OCI-LY3 (cell line): ENCODE measurements around the gene MAK.
"Not testable (repeated sequence)": the region's sequence is repeated elsewhere in the genome, so short reads cannot be mapped to it uniquely, and the experiment has no call there.

Experiments
- H2AFZ ChIP-seq: fragments of 200-600, 300-600 bp; shearing (Covaris generic); 2 replicates; pipeline ENCODE4 v1.6.0; 2014; ENCODE audit warnings: antibody characterized with exemption, low read depth, low read length
- H3K27ac ChIP-seq: fragments of 200-600, 300-600 bp; sonication (generic); 2 replicates; pipeline ENCODE4 v1.5.1; 2014; ENCODE audit warnings: mild to moderate bottlenecking, low read length, moderate library complexity, mixed read lengths
- H3K27me3 ChIP-seq: fragments of 200-600, 300-600 bp; sonication (generic); 2 replicates; pipeline ENCODE4 v1.6.1; 2014; ENCODE audit warnings: low read depth, low read length, mixed read lengths
- H3K36me3 ChIP-seq: fragments of 200-600, 300-600 bp; sonication (generic); replicated peaks from 2 replicates; pipeline ENCODE3; 2014; ENCODE audit warnings: low read depth, low read length, mixed read lengths
- H3K4me1 ChIP-seq: fragments of 300-600, 200-600 bp; sonication (generic); 2 replicates; pipeline ENCODE4 v1.6.1; 2014; ENCODE audit warnings: low read length, mixed read lengths
- H3K4me2 ChIP-seq: fragments of 200-600, 300-600 bp; sonication (generic); 2 replicates; pipeline ENCODE4 v1.6.1; 2014; ENCODE audit warnings: low read length, mixed read lengths
- H3K4me3 ChIP-seq: fragments of 300-600, 200-600 bp; sonication (generic); 2 replicates; pipeline ENCODE4 v1.5.1; 2014; ENCODE audit warnings: antibody characterized with exemption, mild to moderate bottlenecking, low read length, moderate library complexity
- H3K79me2 ChIP-seq: fragments of 300-600, 200-600 bp; shearing (Covaris generic); 2 replicates; pipeline ENCODE4 v1.6.1; 2014; ENCODE audit warnings: mild to moderate bottlenecking, low read length, mixed read lengths
- H3K9ac ChIP-seq: fragments of 300-600, 200-600 bp; shearing (Covaris generic); 2 replicates; pipeline ENCODE4 v1.6.0; 2014; ENCODE audit warnings: mild to moderate bottlenecking, low read length, moderate library complexity
- H3K9me3 ChIP-seq: fragments of 200-600, 300-600 bp; shearing (Covaris generic); 2 replicates; pipeline ENCODE4 v1.6.1; 2014; ENCODE audit warnings: low read length, mixed read lengths; ENCODE audit not compliant: insufficient read depth
- H4K20me1 ChIP-seq: fragments of 200-600, 300-600 bp; sonication (generic); 2 replicates; pipeline ENCODE4 v1.6.1; 2016; ENCODE audit warnings: low read length, mixed read lengths; ENCODE audit not compliant: insufficient read depth
- EZH2phosphoT487 ChIP-seq: fragments of 200-600 bp; shearing (Covaris generic); IDR thresholded peaks from 2 replicates; pipeline ENCODE4 v1.6.1; 2018; ENCODE audit warnings: antibody characterized with exemption, mixed run types, low read depth
- TF ChIP-seq, protein P1 (sequence below): fragments of 200-600, 300-600 bp; sonication (generic); IDR thresholded peaks from 2 replicates; pipeline ENCODE4 v1.5.1; 2014; ENCODE audit warnings: antibody characterized with exemption, low read length, low read depth

The MAK gene

DNA sequence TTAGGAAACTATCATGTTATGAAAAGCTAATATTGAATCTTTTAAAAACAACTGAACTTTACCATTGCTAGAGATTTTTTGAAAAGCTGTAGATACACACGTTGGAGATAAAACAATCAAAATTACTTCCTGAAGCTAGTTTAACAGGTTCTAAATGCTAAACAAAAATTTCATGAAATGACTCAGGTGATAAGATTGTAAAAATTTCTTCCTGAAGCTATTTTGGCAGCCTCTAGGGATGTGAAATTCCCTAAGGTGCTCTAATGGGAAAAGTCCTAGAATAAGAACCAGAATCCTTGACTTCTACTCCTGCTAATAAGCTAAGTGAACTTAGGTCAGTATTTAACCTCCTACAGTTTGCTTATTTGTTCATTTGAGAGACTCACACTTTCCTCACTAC lies 35.0 kb upstream of the MAK start:
- no peak for TF ChIP-seq EZH2phosphoT487
- TF ChIP-seq, protein P1, sequence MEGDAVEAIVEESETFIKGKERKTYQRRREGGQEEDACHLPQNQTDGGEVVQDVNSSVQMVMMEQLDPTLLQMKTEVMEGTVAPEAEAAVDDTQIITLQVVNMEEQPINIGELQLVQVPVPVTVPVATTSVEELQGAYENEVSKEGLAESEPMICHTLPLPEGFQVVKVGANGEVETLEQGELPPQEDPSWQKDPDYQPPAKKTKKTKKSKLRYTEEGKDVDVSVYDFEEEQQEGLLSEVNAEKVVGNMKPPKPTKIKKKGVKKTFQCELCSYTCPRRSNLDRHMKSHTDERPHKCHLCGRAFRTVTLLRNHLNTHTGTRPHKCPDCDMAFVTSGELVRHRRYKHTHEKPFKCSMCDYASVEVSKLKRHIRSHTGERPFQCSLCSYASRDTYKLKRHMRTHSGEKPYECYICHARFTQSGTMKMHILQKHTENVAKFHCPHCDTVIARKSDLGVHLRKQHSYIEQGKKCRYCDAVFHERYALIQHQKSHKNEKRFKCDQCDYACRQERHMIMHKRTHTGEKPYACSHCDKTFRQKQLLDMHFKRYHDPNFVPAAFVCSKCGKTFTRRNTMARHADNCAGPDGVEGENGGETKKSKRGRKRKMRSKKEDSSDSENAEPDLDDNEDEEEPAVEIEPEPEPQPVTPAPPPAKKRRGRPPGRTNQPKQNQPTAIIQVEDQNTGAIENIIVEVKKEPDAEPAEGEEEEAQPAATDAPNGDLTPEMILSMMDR, result no peak
- H3K4me3 ChIP-seq, result no peak overlapping the region
- H3K9ac ChIP-seq, result no peak overlapping the region
- no peak overlapping the region for H3K27ac ChIP-seq
- H3K79me2 ChIP-seq, result no peaks in the 10 kb centered on the region
- no peak overlapping the region for H2AFZ ChIP-seq
- H3K9me3 ChIP-seq, result no peaks in the 10 kb centered on the region
- H3K36me3 ChIP-seq, result no peaks in the 10 kb centered on the region
- no peaks in the 10 kb centered on the region for H3K27me3 ChIP-seq
- no peaks in the 10 kb centered on the region for H3K4me1 ChIP-seq
- no peak overlapping the region for H3K4me2 ChIP-seq
- H4K20me1 ChIP-seq, result no peaks in the 10 kb centered on the region

DNA sequence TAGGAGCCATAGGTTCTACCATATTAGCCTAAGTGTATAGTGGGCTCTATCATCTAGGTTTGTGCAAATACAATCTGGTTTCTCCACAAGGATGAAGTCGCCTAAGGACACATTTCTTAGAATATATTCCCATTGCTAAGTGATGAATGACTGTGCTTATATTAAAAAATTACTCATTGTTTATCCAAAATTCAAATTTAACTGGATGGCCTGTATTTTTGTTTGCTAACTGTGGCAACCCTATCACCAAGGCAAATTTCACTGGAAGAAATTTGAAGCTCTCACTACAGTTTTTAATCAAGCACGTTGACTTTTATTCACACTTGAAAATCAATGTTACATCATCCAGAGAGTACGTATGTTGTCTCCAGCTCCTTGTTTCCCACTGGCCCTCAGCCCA lies 29.6 kb upstream of the MAK start:
- Histone ChIP-seq H3K9me3 (no peaks in the 10 kb centered on the region), H3K4me3 (no peak overlapping the region), H4K20me1 (no peaks in the 10 kb centered on the region), H3K79me2 (no peaks in the 10 kb centered on the region), H3K9ac (no peak overlapping the region), H3K4me2 (no peak overlapping the region), H3K36me3 (no peaks in the 10 kb centered on the region), H3K27me3 (no peaks in the 10 kb centered on the region), H3K4me1 (no peaks in the 10 kb centered on the region), H3K27ac (no peak overlapping the region), H2AFZ (no peak overlapping the region)
- TF ChIP-seq, protein P1, result no peak
- no peak for TF ChIP-seq EZH2phosphoT487

DNA sequence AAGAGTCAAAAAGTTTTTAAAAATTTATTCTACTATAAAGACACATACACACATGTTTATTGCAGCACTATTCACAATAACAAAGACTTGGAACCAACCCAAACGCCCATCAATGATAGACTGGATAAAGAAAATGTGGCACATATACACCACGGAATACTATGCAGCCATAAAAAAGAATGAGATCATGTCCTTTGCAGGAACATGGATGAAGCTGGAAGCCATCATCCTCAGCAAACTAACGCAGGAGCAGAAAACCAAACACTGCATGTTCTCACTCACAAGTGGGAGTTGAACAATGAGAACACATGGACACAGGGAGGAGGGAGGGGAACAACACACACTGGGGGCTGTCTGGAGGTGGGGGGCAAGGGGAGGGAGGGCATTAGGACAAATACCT lies 28.4 kb upstream of the MAK start:
- H3K4me2 ChIP-seq, H3K79me2 ChIP-seq, H3K27ac ChIP-seq, H3K27me3 ChIP-seq, H3K9me3 ChIP-seq, H3K36me3 ChIP-seq, H3K4me1 ChIP-seq, H2AFZ ChIP-seq, H3K9ac ChIP-seq, H3K4me3 ChIP-seq, H4K20me1 ChIP-seq: not testable (repeated sequence)

DNA sequence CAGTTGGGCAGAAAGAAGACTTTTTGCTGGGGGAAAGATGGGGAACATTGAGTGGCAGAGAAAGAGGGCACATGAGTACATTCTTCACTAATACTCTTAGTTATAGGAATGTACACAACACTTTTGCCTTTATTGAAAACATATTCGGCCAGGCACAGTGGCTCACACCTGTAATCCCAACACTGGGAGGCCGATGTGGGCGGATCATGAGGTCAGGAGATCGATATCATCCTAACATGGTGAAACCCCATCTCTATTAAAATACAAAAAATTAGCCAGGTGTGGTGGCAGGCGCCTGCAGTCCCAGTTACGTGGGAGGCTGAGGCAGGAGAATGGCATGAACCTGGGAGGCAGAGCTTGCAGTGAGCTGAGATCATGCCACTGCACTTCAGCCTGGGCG lies 24.7 kb upstream of the MAK start:
- not testable (repeated sequence) for H3K27ac ChIP-seq, H3K9ac ChIP-seq, H3K36me3 ChIP-seq, H4K20me1 ChIP-seq, H3K27me3 ChIP-seq, H2AFZ ChIP-seq, H3K9me3 ChIP-seq, H3K4me1 ChIP-seq, H3K4me3 ChIP-seq, H3K4me2 ChIP-seq, H3K79me2 ChIP-seq

DNA sequence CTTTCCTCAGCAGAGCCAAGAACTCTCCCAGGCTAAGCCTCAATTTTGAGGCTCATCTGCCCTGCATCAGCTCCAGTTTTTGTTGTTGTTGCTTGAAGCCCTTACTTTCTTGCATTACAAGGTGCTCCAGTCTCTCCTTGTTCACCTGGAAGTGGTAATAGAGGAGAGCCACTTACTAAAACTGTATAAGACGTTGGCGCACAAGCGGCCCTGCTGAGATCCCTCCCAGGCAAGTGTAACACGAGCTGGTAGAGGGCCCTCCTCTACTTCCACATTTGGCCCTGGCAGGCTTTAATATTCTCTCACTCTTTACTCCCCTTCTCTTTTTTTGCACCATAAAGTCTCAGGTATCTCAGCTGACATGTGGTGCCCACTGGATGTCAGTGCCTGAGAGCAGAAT lies 24.0 kb upstream of the MAK start:
- Histone ChIP-seq H3K27me3 (no peaks in the 10 kb centered on the region), H3K36me3 (no peaks in the 10 kb centered on the region), H2AFZ (no peak overlapping the region), H4K20me1 (no peaks in the 10 kb centered on the region), H3K4me1 (no peaks in the 10 kb centered on the region), H3K79me2 (no peaks in the 10 kb centered on the region), H3K9ac (no peak overlapping the region), H3K27ac (no peak overlapping the region), H3K9me3 (no peaks in the 10 kb centered on the region), H3K4me2 (no peak overlapping the region), H3K4me3 (no peak overlapping the region)
- TF ChIP-seq, protein P1, result no peak
- no peak for TF ChIP-seq EZH2phosphoT487
